Activated T-cell treated with anti-CD3 and anti-CD28 coated beads, Interleukin-2, amount 50 U/mL, for 1 hour (primary cell): ENCODE measurements around the gene CDYL2.

Experiments
- DNase-seq: peaks from one replicate; pipeline ENCODE4 v3.0.0-alpha.2; 2020

The CDYL2 gene

GRCh38 chr16:80703131-80704071 is 101.0 kb downstream of the CDYL2 start:
- DNase-seq: no peak

GRCh38 chr16:80702696-80703095 is 101.7 kb downstream of the CDYL2 start:
- DNase-seq: no peak

GRCh38 chr16:80700558-80700957 is 103.8 kb downstream of the CDYL2 start:
- DNase-seq: no peak

GRCh38 chr16:80695020-80695419 is 109.4 kb downstream of the CDYL2 start:
- no peak for DNase-seq

GRCh38 chr16:80693553-80693952 is 110.8 kb downstream of the CDYL2 start:
- DNase-seq: no peak

GRCh38 chr16:80692270-80692669 is 112.1 kb downstream of the CDYL2 start:
- DNase-seq: no peak

GRCh38 chr16:80691111-80691741 is 113.2 kb downstream of the CDYL2 start:
- no peak for DNase-seq

- DNase-seq: no peak
These were observed 114.9 kb downstream of the CDYL2 start for GRCh38 chr16:80689487-80689886.

GRCh38 chr16:80687606-80688005 is 116.8 kb downstream of the CDYL2 start:
- DNase-seq: no peak

GRCh38 chr16:80684906-80685305 is 119.5 kb downstream of the CDYL2 start:
- no peak for DNase-seq

GRCh38 chr16:80684136-80684765 is 120.1 kb downstream of the CDYL2 start:
- no peak for DNase-seq

- DNase-seq: no peak
These were observed 120.8 kb downstream of the CDYL2 start for GRCh38 chr16:80683646-80684045.

GRCh38 chr16:80682421-80683070 is 121.9 kb downstream of the CDYL2 start:
- no peak for DNase-seq

GRCh38 chr16:80681436-80681835 is 123.0 kb downstream of the CDYL2 start:
- no peak for DNase-seq

- DNase-seq: no peak
These were observed 123.6 kb downstream of the CDYL2 start for GRCh38 chr16:80680839-80681238.

GRCh38 chr16:80680046-80680445 is 124.4 kb downstream of the CDYL2 start:
- no peak for DNase-seq

- DNase-seq: no peak
These were observed 129.5 kb downstream of the CDYL2 start for GRCh38 chr16:80674884-80675283.

GRCh38 chr16:80672379-80672778 is 132.0 kb downstream of the CDYL2 start:
- DNase-seq: no peak

- no peak for DNase-seq
These were observed 133.0 kb downstream of the CDYL2 start for GRCh38 chr16:80671281-80671849.

- DNase-seq: no peak
These were observed 134.1 kb downstream of the CDYL2 start for GRCh38 chr16:80670170-80670865.

GRCh38 chr16:80669673-80670072 is 134.7 kb downstream of the CDYL2 start:
- DNase-seq: no peak

GRCh38 chr16:80667925-80668324 is 136.5 kb downstream of the CDYL2 start:
- DNase-seq: no peak
